GM18508 (cell line): ENCODE results near the gene ARFRP1.

Source experiments
- ATAC-seq: cut with Tn5 transposase; IDR thresholded peaks from one replicate; pipeline ENCODE4 v1.9.1; 2021; ENCODE audit warnings: moderate number of reproducible peaks; ENCODE audit not compliant: insufficient read depth, unreplicated experiment

Gene ARFRP1

GRCh38 chr20:63703471-63703975, 4.3 kb downstream of the ARFRP1 start:
- no peak for ATAC-seq

DNA sequence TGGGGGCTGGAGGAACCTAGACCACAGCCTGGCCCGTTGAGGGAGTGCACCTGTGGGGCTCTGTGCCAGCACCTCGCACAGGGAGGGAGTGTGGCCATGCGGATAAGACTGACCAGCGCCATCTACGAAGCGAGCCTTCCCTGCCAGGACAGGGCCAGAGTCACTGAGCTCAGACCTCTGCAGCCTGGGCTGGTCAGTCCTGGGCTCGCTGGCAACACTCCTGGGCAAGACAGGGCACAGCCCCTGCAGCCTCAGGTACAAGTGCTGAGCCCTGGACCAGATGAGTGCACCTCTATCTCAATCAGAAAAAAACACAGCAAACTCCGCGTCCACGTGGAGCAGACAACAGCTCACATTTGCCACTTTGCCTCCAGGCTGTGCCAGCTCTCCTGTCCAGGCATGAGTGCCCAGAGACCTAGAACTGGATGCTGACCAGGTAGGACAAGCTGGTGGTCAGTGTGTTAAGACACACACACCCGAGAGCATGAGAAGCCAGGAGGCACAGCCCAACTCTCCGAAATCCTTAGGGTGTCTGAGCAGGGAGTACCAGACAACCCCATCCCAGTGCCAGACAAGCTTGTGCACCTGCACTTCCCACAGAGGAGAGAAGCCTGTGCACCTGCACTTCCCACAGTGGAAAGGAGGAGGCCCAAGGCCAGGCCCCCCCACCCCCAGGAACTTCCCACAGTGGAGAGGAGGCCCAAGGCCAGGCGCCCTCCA, 4.9 kb downstream of the ARFRP1 start:
- ATAC-seq = no peak

- no peak for ATAC-seq
These were observed 5.6 kb downstream of the ARFRP1 start for GRCh38 chr20:63702036-63702665.

GRCh38 chr20:63701329-63702035, 6.3 kb downstream of the ARFRP1 start:
- ATAC-seq = no peak

DNA sequence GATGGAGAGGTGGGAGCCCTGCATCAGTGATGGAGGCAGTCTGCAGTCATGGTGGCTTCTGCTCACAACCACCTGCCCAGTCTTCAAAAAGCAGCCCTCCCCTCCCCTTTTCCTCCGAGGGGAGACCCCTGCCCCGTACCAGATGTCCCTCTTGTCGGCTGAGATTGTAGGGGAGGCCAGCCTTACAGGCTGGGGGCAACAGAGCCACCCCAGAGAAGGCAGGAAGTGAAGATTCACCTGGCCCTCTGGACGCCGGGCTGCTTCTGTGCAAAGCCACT, 6.8 kb downstream of the ARFRP1 start:
- ATAC-seq = no peak

DNA sequence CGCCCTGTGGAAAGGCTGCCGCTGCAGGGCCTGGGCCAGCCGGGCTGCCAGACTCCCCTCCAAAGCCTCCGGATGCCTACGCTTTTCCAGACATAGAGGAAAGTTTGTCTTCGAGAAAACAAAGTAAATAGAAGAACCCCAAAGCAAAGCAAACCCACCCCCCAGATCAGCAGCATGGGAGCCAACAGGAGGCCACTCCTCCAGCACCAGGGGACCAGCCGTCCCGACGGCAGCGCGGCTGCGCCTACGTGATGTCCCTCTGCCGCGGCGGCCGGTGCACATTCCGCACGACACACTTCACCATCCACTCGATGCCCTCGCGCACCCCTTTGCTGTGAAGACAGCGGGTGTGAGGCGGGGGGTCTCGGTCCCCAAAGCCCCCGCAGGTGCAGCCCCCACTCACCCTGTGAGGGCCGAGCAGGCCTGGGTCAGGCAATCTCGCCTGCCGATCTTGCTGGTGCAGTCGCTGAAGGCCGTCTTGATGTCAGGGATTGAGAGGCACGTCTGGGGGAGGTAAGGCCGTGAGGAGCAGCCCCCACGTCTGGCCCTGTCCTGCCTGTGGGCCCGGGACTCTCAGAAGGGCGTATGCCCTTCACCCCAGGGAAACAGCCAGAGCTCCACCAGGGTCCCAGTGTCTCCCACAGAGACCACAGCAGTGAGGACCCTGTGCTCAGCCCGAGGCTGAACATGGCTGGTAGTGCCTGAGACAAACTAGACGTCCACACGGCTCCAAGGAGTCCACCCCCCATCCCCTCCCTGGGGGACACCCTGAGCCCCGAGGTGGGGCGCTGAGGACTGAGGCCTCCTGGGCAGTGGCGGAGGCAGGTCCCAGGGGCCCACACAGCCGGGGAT, 7.4 kb downstream of the ARFRP1 start:
- ATAC-seq = no peak

DNA sequence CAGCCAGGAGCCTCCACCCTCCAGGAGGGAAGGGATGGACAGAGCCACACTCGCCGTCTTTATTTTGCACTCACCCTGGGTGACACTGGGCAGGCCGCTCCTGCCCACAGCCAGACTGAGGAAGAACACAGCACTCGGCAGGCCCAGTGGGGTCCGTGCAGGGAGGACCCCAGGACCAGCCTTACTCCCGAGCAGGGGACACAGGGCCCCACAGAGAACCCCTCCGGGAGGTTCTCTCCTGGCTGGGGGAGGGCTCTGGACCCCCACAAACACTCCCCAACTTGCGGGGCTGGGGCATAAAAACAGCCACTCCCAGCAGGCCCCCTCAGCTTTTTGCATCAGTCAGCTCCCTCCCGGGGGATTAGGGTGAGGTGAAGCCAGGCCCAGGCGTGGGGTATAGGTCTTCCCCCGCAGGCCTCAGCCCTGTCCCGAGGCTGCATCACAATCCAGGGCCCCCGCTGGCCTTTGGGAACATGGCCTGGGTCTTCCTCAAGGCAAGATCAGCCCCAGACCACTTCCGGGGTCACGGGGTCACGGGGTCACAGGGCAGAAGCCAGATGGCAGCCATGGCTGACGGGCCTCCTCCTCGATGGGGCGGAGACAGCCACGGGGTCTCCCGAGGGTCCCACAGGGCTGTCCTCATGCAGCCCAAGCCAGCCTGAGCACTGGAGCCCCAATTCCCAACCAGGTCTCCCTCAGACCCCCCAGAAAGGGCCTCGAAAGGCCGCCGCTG, 8.1 kb downstream of the ARFRP1 start:
- no peak for ATAC-seq

- no peak for ATAC-seq
These were observed 8.9 kb downstream of the ARFRP1 start for GRCh38 chr20:63698739-63699465.

DNA sequence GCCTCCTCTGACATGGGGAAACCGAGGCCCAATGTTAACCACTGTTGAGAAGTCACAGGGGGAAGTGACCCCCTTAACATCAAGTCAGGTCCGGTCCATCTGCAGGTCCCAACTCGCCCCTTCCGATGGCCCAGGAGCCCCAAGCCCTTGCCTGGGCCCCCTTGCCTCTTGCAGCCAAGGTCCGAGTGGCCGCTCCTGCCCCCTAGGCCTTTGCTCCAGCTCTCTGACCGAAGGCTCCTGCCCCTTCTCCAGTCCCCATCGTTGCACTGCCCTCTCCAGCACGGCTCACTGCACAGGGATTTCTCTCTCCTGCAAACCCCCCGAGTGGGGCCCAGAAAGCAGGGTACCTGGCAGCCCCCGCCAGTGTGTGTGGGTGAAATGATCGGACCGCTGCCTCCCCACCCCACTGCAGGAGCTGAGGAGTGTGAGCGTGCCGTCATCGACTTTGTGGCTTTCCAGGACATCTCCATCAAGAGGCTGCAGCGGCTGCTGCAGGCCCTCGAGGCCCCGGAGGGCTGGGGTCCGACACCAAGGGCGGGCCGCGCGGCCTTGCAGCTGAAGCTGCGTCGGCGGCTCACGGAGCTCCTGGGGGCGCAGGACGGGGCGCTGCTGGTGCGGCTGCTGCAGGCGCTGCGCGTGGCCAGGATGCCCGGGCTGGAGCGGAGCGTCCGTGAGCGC, 9.8 kb downstream of the ARFRP1 start:
- no peak for ATAC-seq

- ATAC-seq = no peak
These were observed 10.4 kb downstream of the ARFRP1 start for GRCh38 chr20:63697357-63697867.

GRCh38 chr20:63696628-63697356, 11.0 kb downstream of the ARFRP1 start, which contains the start of gene TNFRSF6B:
TSS of gene TNFRSF6B (plus strand) at chr20:63696652. CDS start at chr20:63696768, 116 bp downstream.
- no peak for ATAC-seq

DNA sequence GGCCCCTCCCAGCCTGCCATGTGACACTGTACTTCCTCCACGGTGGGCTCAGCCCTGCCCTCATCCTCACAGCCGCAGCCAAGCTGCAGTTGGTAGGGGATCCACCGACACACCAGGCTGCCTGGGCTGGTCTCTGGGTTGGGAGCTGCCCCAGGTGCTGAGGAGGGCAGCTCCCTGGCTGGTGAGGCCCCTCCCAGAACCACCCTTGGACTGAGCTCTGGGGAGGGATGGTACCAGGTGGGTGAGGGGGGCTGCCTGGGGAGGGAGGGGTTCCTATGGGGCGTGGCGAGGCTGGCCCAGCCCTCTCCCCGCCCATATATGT, 11.5 kb downstream of the ARFRP1 start:
- no peak for ATAC-seq

GRCh38 chr20:63695424-63696305, 12.1 kb downstream of the ARFRP1 start:
- no peak for ATAC-seq

- no peak for ATAC-seq
These were observed 13.0 kb downstream of the ARFRP1 start for GRCh38 chr20:63694584-63695423.

GRCh38 chr20:63693733-63694583, 13.8 kb downstream of the ARFRP1 start:
- no peak for ATAC-seq
